Endothelial cell of umbilical vein (primary cell): Measurements from ENCODE around the gene ARNT2. TPM values are rescaled to one million over a fixed set of nuclear protein-coding genes. Genes with fewer than 3 reads are reported as not detected.

Experiments used
- BruUV-seq: library from RNA; stranded (reverse); fragments of 400-500 nt; replicated peaks from 2 replicates; lab custom pipeline; 2021; lab: Mats Ljungman, UMichigan
- CTCF ChIA-PET: fragments of 300-600, 350-600 bp; sonication (Branson Sonifier 250); formaldehyde crosslinking; loops from one replicate; lab custom pipeline; 2021; ENCODE audit warnings: antibody characterized with exemption, inconsistent platforms; lab: Charles Lee
- POLR2A ChIA-PET: fragments of 300-600, 350-600 bp; sonication (Branson Sonifier 250); formaldehyde crosslinking; loops from one replicate; lab custom pipeline; 2021; ENCODE audit warnings: antibody characterized with exemption, inconsistent platforms; lab: Charles Lee
- DNase-seq: peaks from one replicate; pipeline ENCODE4 v3.0.0-alpha.2; 2011; ENCODE audit warnings: low read depth, low spot score
- FAIRE-seq: peaks from 2 replicates; lab custom pipeline; 2011; peaks lifted over from hg19 to GRCh38; lab: Jason Lieb, UNC
- H2AFZ ChIP-seq: 2 replicates; pipeline ENCODE4 v1.6.0; 2012; ENCODE audit warnings: low read depth, low read length, control low read depth, inconsistent platforms
- H3K27ac ChIP-seq: 2 replicates; pipeline ENCODE4 v1.5.1; 2011; ENCODE audit warnings: low read depth, mild to moderate bottlenecking, control low read depth, low read length, moderate library complexity; ENCODE audit not compliant: insufficient read depth
- H3K27me3 ChIP-seq, 2 experiments: 2 replicates each; pipeline versions ENCODE4 v1.6.0 to v1.6.1; 2011; ENCODE audit warnings: low read length in 2 of 2, mixed read lengths in 1 of 2; ENCODE audit not compliant: control insufficient read depth in 2 of 2, insufficient read depth in 2 of 2
- H3K36me3 ChIP-seq, 2 experiments: 2 replicates in 1 of 2; 3 replicates in 1 of 2; pipeline ENCODE4 v1.5.1; 2011; ENCODE audit warnings: low read length in 2 of 2, mild to moderate bottlenecking in 1 of 2, moderate library complexity in 1 of 2; ENCODE audit not compliant: control insufficient read depth in 2 of 2, insufficient read depth in 2 of 2; ENCODE audit errors: extremely low read depth in 1 of 2
- H3K4me1 ChIP-seq: 3 replicates; pipeline ENCODE4 v1.5.1; 2011; ENCODE audit warnings: mild to moderate bottlenecking, low read length; ENCODE audit not compliant: control insufficient read depth, insufficient read depth; ENCODE audit errors: extremely low read depth
- H3K4me2 ChIP-seq: 2 replicates; pipeline ENCODE4 v1.6.1; 2011; ENCODE audit warnings: low read length, control low read depth, mixed read lengths; ENCODE audit not compliant: insufficient read depth
- H3K4me3 ChIP-seq, 3 experiments: fragments of 200-600 bp in 1 of 3; sonication (generic), shearing (Covaris generic) in 1 of 3; replicated peaks in 1 of 3; 2 replicates each; pipeline ENCODE4 v1.5.1; 2011 to 2016; ENCODE audit warnings: control low read depth in 3 of 3, low read length in 3 of 3, mild to moderate bottlenecking in 2 of 3, inconsistent platforms in 1 of 3, low read depth in 1 of 3, moderate library complexity in 1 of 3; ENCODE audit not compliant: insufficient read depth in 1 of 3
- H3K79me2 ChIP-seq: 2 replicates; pipeline ENCODE4 v1.6.0; 2012; ENCODE audit warnings: low read length, inconsistent platforms; ENCODE audit not compliant: control insufficient read depth, insufficient read depth
- H3K9ac ChIP-seq: replicated peaks from 2 replicates; pipeline ENCODE3; 2011; ENCODE audit warnings: low read length, control low read depth; ENCODE audit not compliant: insufficient read depth; ENCODE audit errors: extremely low read depth
- H3K9me1 ChIP-seq: replicated peaks from 3 replicates; pipeline ENCODE4 v1.6.0; 2011; ENCODE audit warnings: mild to moderate bottlenecking, low read length; ENCODE audit not compliant: control insufficient read depth, insufficient read depth; ENCODE audit errors: extremely low read depth
- H3K9me3 ChIP-seq: replicated peaks from 2 replicates; pipeline ENCODE4 v1.5.1; 2012; ENCODE audit warnings: low read length, inconsistent platforms; ENCODE audit not compliant: control insufficient read depth, insufficient read depth
- H4K20me1 ChIP-seq: replicated peaks from 2 replicates; pipeline ENCODE3; 2011; ENCODE audit warnings: mild to moderate bottlenecking, low read length; ENCODE audit not compliant: control insufficient read depth, insufficient read depth; ENCODE audit errors: extremely low read depth
- EZH2 ChIP-seq: IDR thresholded peaks from 2 replicates; pipeline ENCODE4 v1.6.1; 2012; ENCODE audit warnings: borderline replicate concordance, low read depth, mild to moderate bottlenecking, moderate library complexity, low read length, inconsistent platforms; ENCODE audit not compliant: severe bottlenecking
- FOS ChIP-seq: IDR thresholded peaks from 2 replicates; pipeline ENCODE4 v1.6.1; 2011; ENCODE audit warnings: mild to moderate bottlenecking, low read length, moderate library complexity, borderline replicate concordance; ENCODE audit not compliant: insufficient read depth
- GATA2 ChIP-seq: IDR thresholded peaks from 2 replicates; pipeline ENCODE4 v1.7.0; 2011; ENCODE audit warnings: low read depth, mild to moderate bottlenecking, moderate library complexity, mixed read lengths, low read length; ENCODE audit not compliant: insufficient read length, insufficient read depth
- JUN ChIP-seq: IDR thresholded peaks from 2 replicates; pipeline ENCODE4 v1.6.1; 2011; ENCODE audit warnings: borderline replicate concordance, low read depth; ENCODE audit not compliant: insufficient read length, insufficient read depth
- MAX ChIP-seq: IDR thresholded peaks from 2 replicates; pipeline ENCODE4 v1.6.1; 2011; ENCODE audit not compliant: insufficient read depth, insufficient read length
- MYC ChIP-seq: IDR thresholded peaks from one replicate; pipeline ENCODE4 v1.6.1; 2011; ENCODE audit warnings: mild to moderate bottlenecking, low read depth, low read length
- POLR2A ChIP-seq: IDR thresholded peaks from 2 replicates; pipeline ENCODE4 v1.6.1; 2012; ENCODE audit warnings: low read depth, mild to moderate bottlenecking, control low read depth, low read length
- POLR2AphosphoS5 ChIP-seq: IDR thresholded peaks from 2 replicates; pipeline ENCODE4 v1.6.1; 2012; ENCODE audit warnings: low read depth, mild to moderate bottlenecking, control low read depth, low read length, moderate library complexity; ENCODE audit not compliant: insufficient read depth
- dilution Hi-C: fragments of 300-500 bp; cut with MboI; formaldehyde crosslinking; loops from one replicate; pipeline ENCODE4 v1.15.0; 2019; ENCODE audit warnings: low sequenced_read_pairs; ENCODE audit not compliant: extremely low pct_ligation_motif_present
- intact Hi-C: fragments of 100-400 bp; cut with micrococcal nuclease; formaldehyde crosslinking; loops from one replicate; pipeline ENCODE4 v1.10.0; 2022
- polyA plus RNA-seq, 4 experiments: library from polyadenylated mRNA; depleted of rRNA in 3 of 4; stranded (reverse) in 3 of 4; unstranded in 1 of 4; fragments of >200 nt; gene quantifications; 2 replicates each; pipeline versions ENCODE4 v1.2.1 to v1.2.3, GENCODE V29; 2011 to 2012; ENCODE audit warnings: missing spikeins in 1 of 4
- total RNA-seq: library from RNA; stranded (reverse); gene quantifications from 2 replicates; pipeline ENCODE4 v1.2.3, GENCODE V29; 2021
- TF ChIP-seq, protein P1 (sequence below), 2 donors: IDR thresholded peaks; 1 replicate in 1 of 2; 2 replicates in 1 of 2; pipeline ENCODE4 v1.5.1; 2011; ENCODE audit warnings: low read length in 2 of 2, mild to moderate bottlenecking in 2 of 2, moderate library complexity in 2 of 2, control low read depth in 1 of 2, inconsistent platforms in 1 of 2, low read depth in 1 of 2; ENCODE audit not compliant: insufficient read depth in 1 of 2; ENCODE audit errors: extremely low read depth in 1 of 2

ARNT2 gene
- total and polyA plus RNA-seq, 2 donors (not counting 3 experiments of a cell fraction or from before 2014, with no cell fraction given) = 0.03 to 0.20 TPM

DNA sequence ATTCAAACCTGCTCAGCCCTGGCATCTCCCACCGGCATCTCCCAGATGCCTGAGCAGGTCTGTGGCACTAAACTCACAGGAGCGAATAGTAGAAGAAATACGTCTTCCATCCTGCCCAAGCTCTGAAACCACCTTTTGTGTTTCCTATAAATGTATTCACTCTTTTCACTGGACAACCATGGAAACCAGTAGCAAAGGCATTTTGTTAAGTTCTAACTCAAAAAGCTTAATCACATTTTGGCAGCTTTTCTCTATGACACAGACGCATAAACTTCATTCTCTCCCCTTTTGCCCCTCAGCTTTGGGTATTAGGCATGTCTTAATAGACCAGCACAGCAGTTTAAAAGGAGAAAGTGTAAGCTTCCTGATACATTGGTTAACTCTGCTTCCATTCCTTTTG, 24.5 kb upstream of the ARNT2 start:
- no peak overlapping the region for H3K9ac ChIP-seq
- H3K4me1 ChIP-seq = no peaks in the 10 kb centered on the region
- H3K9me3 ChIP-seq = no peaks in the 10 kb centered on the region
- TF ChIP-seq JUN (no peak), POLR2A (no peak), POLR2AphosphoS5 (no peak), EZH2 (no peak), MYC (no peak)
- TF ChIP-seq, protein P1, sequence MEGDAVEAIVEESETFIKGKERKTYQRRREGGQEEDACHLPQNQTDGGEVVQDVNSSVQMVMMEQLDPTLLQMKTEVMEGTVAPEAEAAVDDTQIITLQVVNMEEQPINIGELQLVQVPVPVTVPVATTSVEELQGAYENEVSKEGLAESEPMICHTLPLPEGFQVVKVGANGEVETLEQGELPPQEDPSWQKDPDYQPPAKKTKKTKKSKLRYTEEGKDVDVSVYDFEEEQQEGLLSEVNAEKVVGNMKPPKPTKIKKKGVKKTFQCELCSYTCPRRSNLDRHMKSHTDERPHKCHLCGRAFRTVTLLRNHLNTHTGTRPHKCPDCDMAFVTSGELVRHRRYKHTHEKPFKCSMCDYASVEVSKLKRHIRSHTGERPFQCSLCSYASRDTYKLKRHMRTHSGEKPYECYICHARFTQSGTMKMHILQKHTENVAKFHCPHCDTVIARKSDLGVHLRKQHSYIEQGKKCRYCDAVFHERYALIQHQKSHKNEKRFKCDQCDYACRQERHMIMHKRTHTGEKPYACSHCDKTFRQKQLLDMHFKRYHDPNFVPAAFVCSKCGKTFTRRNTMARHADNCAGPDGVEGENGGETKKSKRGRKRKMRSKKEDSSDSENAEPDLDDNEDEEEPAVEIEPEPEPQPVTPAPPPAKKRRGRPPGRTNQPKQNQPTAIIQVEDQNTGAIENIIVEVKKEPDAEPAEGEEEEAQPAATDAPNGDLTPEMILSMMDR (IDR thresholded peaks at IDR 0.05; ENCODE audit: extremely low read depth in 1 of 2, insufficient read depth in 1 of 2, low read depth in 1 of 2, low read length in 2 of 2) = no peak
- FAIRE-seq (no peak), DNase-seq (no peak)
- no peaks in the 10 kb centered on the region for H3K9me1 ChIP-seq
- intact Hi-C loops (no loop called here), dilution Hi-C loops (no loop called here)
- ChIA-PET CTCF (no interaction called here), POLR2A (no interaction called here)
- H3K36me3 ChIP-seq = no peaks in the 10 kb centered on the region
- H3K79me2 ChIP-seq = no peaks in the 10 kb centered on the region
- no peaks in the 10 kb centered on the region for H4K20me1 ChIP-seq
- no peak overlapping the region for H2AFZ ChIP-seq
- no peak overlapping the region for H3K4me2 ChIP-seq
- no peaks in the 10 kb centered on the region for H3K27me3 ChIP-seq
- H3K4me3 ChIP-seq = no peak overlapping the region
- H3K27ac ChIP-seq = no peak overlapping the region
- BruUV-seq = no TSS peak

DNA sequence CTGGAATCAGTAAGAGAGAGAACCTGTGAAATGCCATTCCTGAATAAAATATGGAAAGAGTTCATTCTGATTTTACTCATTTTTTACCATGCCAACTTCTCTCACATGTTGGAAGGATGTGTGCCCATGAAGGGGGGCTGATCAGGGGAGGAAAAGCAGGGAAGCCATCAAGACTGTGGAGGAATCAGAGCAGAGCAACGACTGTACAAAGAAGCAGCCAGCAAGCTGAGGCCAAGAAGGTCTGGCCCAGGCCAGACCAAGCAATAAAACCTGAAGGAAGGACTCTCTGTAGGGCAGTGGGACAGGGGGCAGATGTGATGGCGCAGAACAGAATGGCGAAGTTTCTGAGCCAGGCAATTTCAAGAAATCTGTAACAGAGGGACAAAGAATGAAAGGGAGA, 24.0 kb upstream of the ARNT2 start:
- no peak overlapping the region for H3K9ac ChIP-seq
- no peaks in the 10 kb centered on the region for H3K9me3 ChIP-seq
- H2AFZ ChIP-seq = no peak overlapping the region
- H3K27me3 ChIP-seq = no peaks in the 10 kb centered on the region
- H3K4me3 ChIP-seq = no peak overlapping the region
- H3K27ac ChIP-seq = no peak overlapping the region
- BruUV-seq = no TSS peak
- no peak for FAIRE-seq
- intact Hi-C loops (no loop called here), dilution Hi-C loops (no loop called here)
- no peaks in the 10 kb centered on the region for H3K9me1 ChIP-seq
- H4K20me1 ChIP-seq = no peaks in the 10 kb centered on the region
- ChIA-PET POLR2A (no interaction called here), CTCF (no interaction called here)
- no peaks in the 10 kb centered on the region for H3K36me3 ChIP-seq
- no peak overlapping the region for H3K4me2 ChIP-seq
- TF ChIP-seq MAX (no peak), POLR2AphosphoS5 (no peak), POLR2A (no peak), MYC (no peak), FOS (no peak), EZH2 (no peak), GATA2 (no peak), JUN (no peak)
- TF ChIP-seq, protein P1 (IDR thresholded peaks at IDR 0.05; ENCODE audit: extremely low read depth in 1 of 2, insufficient read depth in 1 of 2, low read depth in 1 of 2, low read length in 2 of 2) = no peak
- DNase-seq = no peak
- H3K4me1 ChIP-seq = no peaks in the 10 kb centered on the region
- H3K79me2 ChIP-seq = no peaks in the 10 kb centered on the region
